ENCODE data around the gene NDUFAB1.

NDUFAB1 gene

GRCh38 chr16:23557779-23558702 lies 38.1 kb downstream of the NDUFAB1 start:
- H3K9me3 ChIP-seq: no peaks in the 10 kb centered on the region
- H3K4me3 ChIP-seq: peak overlapping the region; percentile 95 to 96
- H3K36me3 ChIP-seq: peaks cover 22 to 47% (median 32%) of the 10 kb centered on the region in 3 donors
- peak overlapping the region; percentile 91 to 95 for H3K27ac ChIP-seq
- peak in 1 of 2 donors; percentile 21 for DNase-seq
- peaks cover 0 to 43% (median 30%) of the 10 kb centered on the region in 4 donors for H3K4me1 ChIP-seq
- no peaks in the 10 kb centered on the region for H3K27me3 ChIP-seq
- intact Hi-C loops (cut with DNase I; ENCODE audit: low total_unique reads): loop anchor here (5.0 kb wide), 2 partner anchors 39 to 46 kb away; partner anchors contain the start of genes GGA2 and NDUFAB1
- TF ChIP-seq, protein P1, sequence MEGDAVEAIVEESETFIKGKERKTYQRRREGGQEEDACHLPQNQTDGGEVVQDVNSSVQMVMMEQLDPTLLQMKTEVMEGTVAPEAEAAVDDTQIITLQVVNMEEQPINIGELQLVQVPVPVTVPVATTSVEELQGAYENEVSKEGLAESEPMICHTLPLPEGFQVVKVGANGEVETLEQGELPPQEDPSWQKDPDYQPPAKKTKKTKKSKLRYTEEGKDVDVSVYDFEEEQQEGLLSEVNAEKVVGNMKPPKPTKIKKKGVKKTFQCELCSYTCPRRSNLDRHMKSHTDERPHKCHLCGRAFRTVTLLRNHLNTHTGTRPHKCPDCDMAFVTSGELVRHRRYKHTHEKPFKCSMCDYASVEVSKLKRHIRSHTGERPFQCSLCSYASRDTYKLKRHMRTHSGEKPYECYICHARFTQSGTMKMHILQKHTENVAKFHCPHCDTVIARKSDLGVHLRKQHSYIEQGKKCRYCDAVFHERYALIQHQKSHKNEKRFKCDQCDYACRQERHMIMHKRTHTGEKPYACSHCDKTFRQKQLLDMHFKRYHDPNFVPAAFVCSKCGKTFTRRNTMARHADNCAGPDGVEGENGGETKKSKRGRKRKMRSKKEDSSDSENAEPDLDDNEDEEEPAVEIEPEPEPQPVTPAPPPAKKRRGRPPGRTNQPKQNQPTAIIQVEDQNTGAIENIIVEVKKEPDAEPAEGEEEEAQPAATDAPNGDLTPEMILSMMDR (IDR thresholded peaks at IDR 0.05): no peak

DNA sequence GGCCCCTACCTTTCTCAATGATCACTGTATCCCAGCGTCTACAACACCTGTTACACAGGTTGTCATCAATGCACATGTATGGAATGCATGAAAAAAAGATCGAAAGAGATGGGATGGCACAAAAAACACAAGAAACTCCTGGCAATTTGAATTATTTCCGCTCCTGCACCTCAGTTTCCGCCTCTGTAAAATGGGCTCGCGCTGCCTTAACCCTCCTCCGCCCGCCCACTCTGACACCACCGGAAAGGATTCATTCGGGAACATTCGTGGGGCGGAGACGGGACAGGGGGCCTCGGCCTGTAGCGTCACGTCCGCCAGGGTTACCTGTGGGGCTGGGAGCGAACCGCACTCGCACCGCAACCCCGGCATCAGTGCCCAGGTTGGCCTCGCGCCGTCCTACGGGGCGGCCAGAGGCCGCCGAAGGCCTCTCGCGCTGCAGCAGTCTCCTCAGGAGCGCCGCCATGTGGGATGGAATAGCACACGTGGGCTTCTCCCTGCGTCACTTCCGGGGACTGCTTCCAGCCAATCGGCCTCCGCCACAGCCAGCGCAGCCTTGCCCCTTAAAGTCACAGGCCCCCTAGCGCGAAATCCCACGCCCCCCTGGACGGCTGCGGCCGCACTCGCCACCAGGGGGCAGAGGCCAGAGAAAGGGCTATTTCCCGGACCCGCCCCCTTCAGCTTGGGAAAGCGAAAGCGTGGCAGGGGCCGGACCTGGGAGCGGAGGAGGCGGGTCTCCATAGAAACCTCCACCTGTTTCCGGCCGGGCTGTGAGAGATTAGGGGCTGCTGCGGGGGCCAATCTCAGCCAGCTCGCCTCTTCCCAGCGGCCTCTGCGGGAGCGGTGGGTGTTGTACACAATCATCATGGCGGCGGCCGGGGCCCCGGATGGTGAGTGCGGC lies 39.0 kb downstream of the NDUFAB1 start, which contains the start of the genes EARS2 and UBFD1:
Gene EARS2 (minus strand): TSS at position 470 of the 898 bp plus-strand sequence. CDS start 7 bp downstream, at position 463.
Gene UBFD1 (plus strand): TSS at position 847 of the 898 bp plus-strand sequence. CDS start 16 bp downstream, at position 863.
- intact Hi-C loops (cut with DNase I; ENCODE audit: low total_unique reads): loop anchor here (5.0 kb wide), 2 partner anchors 40 to 45 kb away; partner anchors contain the start of genes GGA2 and NDUFAB1
- H3K36me3 ChIP-seq: peaks cover 21 to 47% (median 32%) of the 10 kb centered on the region in 3 donors
- no peaks in the 10 kb centered on the region for H3K27me3 ChIP-seq
- H3K27ac ChIP-seq: peak within 1 kb of the TSS; percentile 91 to 95
- H3K4me3 ChIP-seq: peak within 1 kb of the TSS; percentile 95 to 96
- TF ChIP-seq, protein P1 (IDR thresholded peaks at IDR 0.05): peak; percentile 86 to 92
- H3K9me3 ChIP-seq: no peaks in the 10 kb centered on the region
- DNase-seq: peak; percentile 98 to 99
- H3K4me1 ChIP-seq: peaks cover 0 to 43% (median 30%) of the 10 kb centered on the region in 4 donors

GRCh38 chr16:23554536-23554935 lies 41.6 kb downstream of the NDUFAB1 start:
- Histone ChIP-seq H3K27me3 (no peaks in the 10 kb centered on the region), H3K36me3 (peaks cover 33 to 51% (median 35%) of the 10 kb centered on the region in 3 donors), H3K4me1 (peaks cover 0 to 28% (median 20%) of the 10 kb centered on the region in 4 donors), H3K9me3 (no peaks in the 10 kb centered on the region), H3K4me3 (no peak overlapping the region), H3K27ac (no peak overlapping the region)
- no peak for DNase-seq
- intact Hi-C loops (cut with DNase I; ENCODE audit: low total_unique reads): no loop called here
- TF ChIP-seq, protein P1 (IDR thresholded peaks at IDR 0.05): no peak

- intact Hi-C loops (cut with DNase I; ENCODE audit: low total_unique reads): no loop called here
- Histone ChIP-seq H3K4me1 (peaks cover 0 to 10% (median 7%) of the 10 kb centered on the region in 4 donors), H3K27ac (no peak overlapping the region), H3K27me3 (no peaks in the 10 kb centered on the region), H3K9me3 (no peaks in the 10 kb centered on the region), H3K36me3 (peaks cover 43 to 60% (median 45%) of the 10 kb centered on the region in 3 donors), H3K4me3 (no peak overlapping the region)
- DNase-seq: no peak
- TF ChIP-seq, protein P1 (IDR thresholded peaks at IDR 0.05): no peak
Observed at GRCh38 chr16:23552161-23552560, 44.0 kb downstream of the NDUFAB1 start.

GRCh38 chr16:23549938-23550337 lies 46.2 kb downstream of the NDUFAB1 start:
- Histone ChIP-seq H3K27me3 (no peaks in the 10 kb centered on the region), H3K9me3 (no peaks in the 10 kb centered on the region), H3K27ac (no peak overlapping the region), H3K4me1 (no peaks in the 10 kb centered on the region), H3K4me3 (no peak overlapping the region), H3K36me3 (peaks cover 45 to 82% (median 57%) of the 10 kb centered on the region in 3 donors)
- DNase-seq: no peak
- TF ChIP-seq, protein P1 (IDR thresholded peaks at IDR 0.05): no peak
- intact Hi-C loops (cut with DNase I; ENCODE audit: low total_unique reads): no loop called here

Data from tibial artery (tissue), 4 donors.